Measurements from ENCODE around the gene ASB1.
"Not testable (repeated sequence)": the region's sequence is repeated elsewhere in the genome, so short reads cannot be mapped to it uniquely, and the experiment has no call there.

Gene ASB1

GRCh38 chr2:238403632-238404405, 22.9 kb upstream of the ASB1 start:
- in situ Hi-C loops (cut with MboI; ENCODE audit: low sequenced_read_pairs), result no loop called here

- in situ Hi-C loops (cut with MboI; ENCODE audit: low sequenced_read_pairs), result no loop called here
Observed at GRCh38 chr2:238404406-238405216, 22.1 kb upstream of the ASB1 start.

- in situ Hi-C loops (cut with MboI; ENCODE audit: low sequenced_read_pairs), result not testable (repeated sequence)
Observed at GRCh38 chr2:238405217-238405555, 21.5 kb upstream of the ASB1 start.

GRCh38 chr2:238406221-238406997, 20.3 kb upstream of the ASB1 start:
- in situ Hi-C loops (cut with MboI; ENCODE audit: low sequenced_read_pairs), result no loop called here

GRCh38 chr2:238406998-238407285, 19.8 kb upstream of the ASB1 start:
- in situ Hi-C loops (cut with MboI; ENCODE audit: low sequenced_read_pairs), result no loop called here

- in situ Hi-C loops (cut with MboI; ENCODE audit: low sequenced_read_pairs), result no loop called here
Observed at GRCh38 chr2:238407566-238407965, 19.2 kb upstream of the ASB1 start.

- in situ Hi-C loops (cut with MboI; ENCODE audit: low sequenced_read_pairs), result no loop called here
Observed at GRCh38 chr2:238408615-238409340, 17.9 kb upstream of the ASB1 start.

GRCh38 chr2:238409341-238410199, 17.2 kb upstream of the ASB1 start:
- in situ Hi-C loops (cut with MboI; ENCODE audit: low sequenced_read_pairs), result no loop called here

- in situ Hi-C loops (cut with MboI; ENCODE audit: low sequenced_read_pairs), result no loop called here
Observed at GRCh38 chr2:238412067-238412767, 14.5 kb upstream of the ASB1 start.

GRCh38 chr2:238413368-238413767, 13.4 kb upstream of the ASB1 start:
- in situ Hi-C loops (cut with MboI; ENCODE audit: low sequenced_read_pairs), result no loop called here

GRCh38 chr2:238415036-238415764, 11.5 kb upstream of the ASB1 start:
- in situ Hi-C loops (cut with MboI; ENCODE audit: low sequenced_read_pairs), result no loop called here

- in situ Hi-C loops (cut with MboI; ENCODE audit: low sequenced_read_pairs), result no loop called here
Observed at GRCh38 chr2:238415893-238416292, 10.8 kb upstream of the ASB1 start.

GRCh38 chr2:238418196-238418998, 8.3 kb upstream of the ASB1 start:
- in situ Hi-C loops (cut with MboI; ENCODE audit: low sequenced_read_pairs), result no loop called here

GRCh38 chr2:238418999-238419546, 7.7 kb upstream of the ASB1 start:
- in situ Hi-C loops (cut with MboI; ENCODE audit: low sequenced_read_pairs), result no loop called here

GRCh38 chr2:238420442-238420841, 6.3 kb upstream of the ASB1 start:
- in situ Hi-C loops (cut with MboI; ENCODE audit: low sequenced_read_pairs), result no loop called here

GRCh38 chr2:238420878-238421694, 5.6 kb upstream of the ASB1 start:
- in situ Hi-C loops (cut with MboI; ENCODE audit: low sequenced_read_pairs), result no loop called here

GRCh38 chr2:238421695-238422035, 5.1 kb upstream of the ASB1 start:
- in situ Hi-C loops (cut with MboI; ENCODE audit: low sequenced_read_pairs), result no loop called here
